GM23338 (cell line): Measurements from ENCODE around the gene CCDC178. TPM values are rescaled to one million over a fixed set of nuclear protein-coding genes. Genes with fewer than 3 reads are reported as not detected.

Experiments
- ATAC-seq: fragments of 200-7000 bp; cut with Tn5 transposase; 3 replicates; pipeline ENCODE4 v1.9.1; 2020
- DNase-seq: peaks from one replicate; pipeline ENCODE4 v3.0.0-alpha.2; 2015; ENCODE audit warnings: low spot score
- H2AFZ ChIP-seq: fragments of 200-600 bp; sonication (generic); 2 replicates; pipeline ENCODE4 v1.8.0; 2016; ENCODE audit warnings: antibody characterized with exemption, mild to moderate bottlenecking, moderate library complexity
- H3F3A ChIP-seq: fragments of 200-600 bp; sonication (generic); replicated peaks from 2 replicates; pipeline ENCODE4 v1.8.0; 2017; ENCODE audit warnings: antibody characterized with exemption, mixed run types, low read depth
- H3K27ac ChIP-seq: fragments of 200-600 bp; sonication (generic); 2 replicates; pipeline ENCODE4 v1.6.1; 2016; ENCODE audit warnings: low read depth
- H3K27me3 ChIP-seq: fragments of 200-600 bp; sonication (generic); 2 replicates; pipeline ENCODE4 v1.8.0; 2016; ENCODE audit warnings: mild to moderate bottlenecking, mixed run types, moderate library complexity; ENCODE audit not compliant: insufficient read depth
- H3K36me3 ChIP-seq: fragments of 200-600 bp; sonication (generic); 2 replicates; pipeline ENCODE4 v1.8.0; 2016; ENCODE audit warnings: mild to moderate bottlenecking; ENCODE audit not compliant: insufficient read depth
- H3K4me1 ChIP-seq: fragments of 200-600 bp; sonication (generic); 2 replicates; pipeline ENCODE4 v1.8.0; 2016; ENCODE audit warnings: mild to moderate bottlenecking, moderate library complexity; ENCODE audit not compliant: insufficient read depth
- H3K4me2 ChIP-seq: fragments of 200-600 bp; sonication (generic); 2 replicates; pipeline ENCODE4 v1.7.1; 2017; ENCODE audit warnings: mixed run types
- H3K4me3 ChIP-seq: fragments of 200-600 bp; sonication (generic); 2 replicates; pipeline ENCODE4 v1.6.1; 2016; ENCODE audit warnings: mixed run types
- H3K79me2 ChIP-seq: fragments of 200-600 bp; sonication (generic); replicated peaks from 2 replicates; pipeline ENCODE4 v1.8.0; 2017; ENCODE audit warnings: mild to moderate bottlenecking; ENCODE audit not compliant: insufficient read depth
- H3K9me2 ChIP-seq: fragments of 200-600 bp; sonication (generic); 2 replicates; pipeline ENCODE4 v1.8.0; 2017; ENCODE audit not compliant: insufficient read depth
- H4K20me1 ChIP-seq: fragments of 200-600 bp; sonication (generic); replicated peaks from 2 replicates; pipeline ENCODE4 v1.8.0; 2017; ENCODE audit warnings: mild to moderate bottlenecking; ENCODE audit not compliant: insufficient read depth
- H3K27ac Mint-ChIP-seq: 2 replicates; pipeline ENCODE4 v1.8.0; 2020; ENCODE audit warnings: inconsistent platforms, mild to moderate bottlenecking, moderate library complexity, mixed read lengths
- H3K27me3 Mint-ChIP-seq: 3 replicates; pipeline ENCODE4 v1.8.0; 2022; ENCODE audit warnings: low read depth, mild to moderate bottlenecking, moderate library complexity, mixed read lengths, inconsistent platforms; ENCODE audit not compliant: insufficient read depth, poor library complexity
- H3K36me3 Mint-ChIP-seq: 3 replicates; pipeline ENCODE4 v1.8.0; 2021; ENCODE audit warnings: low read depth, mild to moderate bottlenecking, inconsistent platforms, moderate library complexity, mixed read lengths
- H3K4me1 Mint-ChIP-seq: 3 replicates; pipeline ENCODE4 v1.8.0; 2020; ENCODE audit warnings: mild to moderate bottlenecking, inconsistent platforms, mixed read lengths
- H3K4me3 Mint-ChIP-seq: 3 replicates; pipeline ENCODE4 v1.8.0; 2021; ENCODE audit warnings: moderate library complexity, mild to moderate bottlenecking, inconsistent platforms, mixed read lengths
- H3K9me3 Mint-ChIP-seq: 3 replicates; pipeline ENCODE4 v1.8.0; 2020; ENCODE audit warnings: moderate library complexity, mild to moderate bottlenecking, inconsistent platforms, mixed read lengths
- CREB1 ChIP-seq: fragments of 250-450 bp; sonication (Bioruptor Pico); IDR thresholded peaks from 2 replicates; pipeline ENCODE4 v1.5.0; 2020; ENCODE audit warnings: low read depth, mild to moderate bottlenecking, moderate library complexity
- EZH2 ChIP-seq: fragments of 200-600 bp; sonication (generic); IDR thresholded peaks from one replicate; pipeline ENCODE4 v1.8.0; 2017; ENCODE audit warnings: antibody characterized with exemption, mild to moderate bottlenecking, low read depth; ENCODE audit not compliant: unreplicated experiment
- EZH2phosphoT487 ChIP-seq: fragments of 200-600 bp; sonication (generic); IDR thresholded peaks from one replicate; pipeline ENCODE4 v1.8.1; 2018; ENCODE audit warnings: antibody characterized with exemption; ENCODE audit not compliant: unreplicated experiment
- NANOG ChIP-seq: IDR thresholded peaks from 2 replicates; pipeline ENCODE4 v1.6.1; 2016; ENCODE audit warnings: antibody characterized with exemption, borderline replicate concordance
- POLR2AphosphoS5 ChIP-seq: IDR thresholded peaks from 2 replicates; pipeline ENCODE4 v1.6.1; 2016; ENCODE audit warnings: antibody characterized with exemption, low read depth
- STAT1 ChIP-seq: IDR thresholded peaks from one replicate; pipeline ENCODE4 v1.6.1; 2016; ENCODE audit warnings: antibody characterized with exemption; ENCODE audit not compliant: unreplicated experiment
- ZNF331 ChIP-seq: fragments of 250-450 bp; sonication (Bioruptor Pico); IDR thresholded peaks from 2 replicates; pipeline ENCODE4 v1.5.0; 2020; ENCODE audit warnings: low read depth, mild to moderate bottlenecking, moderate library complexity
- polyA plus RNA-seq: library from polyadenylated mRNA; unstranded; fragments of >200 nt; fragmentation: Nextera tagmentation; extraction: Ambion mirVana; gene quantifications from 2 replicates; pipeline ENCODE4 v1.2.1, GENCODE V29; 2016
- total RNA-seq: library from RNA; depleted of rRNA; stranded (reverse); fragments of >200 nt; shearing (Covaris generic); gene quantifications from 2 replicates; pipeline ENCODE4 v1.2.3, GENCODE V29; 2014
- TF ChIP-seq, protein P1 (sequence below): fragments of 250-450 bp; sonication (Bioruptor Pico); IDR thresholded peaks from 2 replicates; pipeline ENCODE4 v1.5.0; 2020; ENCODE audit warnings: mild to moderate bottlenecking, moderate library complexity
- TF ChIP-seq, protein P2 (sequence below): IDR thresholded peaks from one replicate; pipeline ENCODE4 v1.6.1; 2018; ENCODE audit warnings: antibody characterized with exemption; ENCODE audit not compliant: unreplicated experiment
- TF ChIP-seq, protein P3 (sequence below): IDR thresholded peaks from 2 replicates; pipeline ENCODE4 v1.6.1; 2016; ENCODE audit warnings: antibody characterized with exemption

CCDC178 gene
- total and polyA plus RNA-seq, 2 experiments from 2014 or later: 0.17 to 0.24 TPM

DNA sequence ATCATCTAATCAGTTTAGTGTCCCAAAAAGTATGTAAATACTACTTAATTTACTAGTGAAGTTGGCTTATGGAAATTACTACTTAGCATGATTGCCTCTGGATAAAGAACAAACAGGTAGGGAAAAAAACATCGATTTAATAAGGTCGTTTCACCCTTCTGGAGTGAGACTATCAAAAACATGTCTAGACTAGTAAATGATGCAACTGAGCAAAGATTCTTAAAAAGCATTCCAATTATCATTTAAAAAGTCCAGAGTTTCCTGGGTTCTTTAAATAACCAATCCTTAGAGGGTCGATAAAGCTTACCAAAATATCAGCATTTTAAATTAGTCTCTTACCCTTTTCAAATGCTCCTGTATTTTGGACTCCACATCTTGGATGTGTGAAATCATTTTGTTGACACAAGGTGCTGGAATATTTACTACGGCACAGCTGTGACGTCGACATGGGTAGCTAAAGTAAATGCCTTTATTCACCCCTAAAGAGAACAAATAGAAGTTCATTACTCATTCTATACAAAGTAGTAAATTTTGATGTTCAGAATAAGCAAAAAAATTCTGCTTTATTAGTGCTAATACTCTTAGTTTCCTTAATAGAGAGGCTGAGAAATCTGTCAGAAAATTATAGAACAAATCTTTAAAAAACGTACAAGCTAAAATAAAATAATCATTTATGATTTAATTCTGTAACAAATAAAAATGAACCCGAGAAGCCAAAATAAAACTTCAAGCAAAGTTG lies 70.6 kb downstream of the CCDC178 start (continued):
- TF ChIP-seq, protein P1, sequence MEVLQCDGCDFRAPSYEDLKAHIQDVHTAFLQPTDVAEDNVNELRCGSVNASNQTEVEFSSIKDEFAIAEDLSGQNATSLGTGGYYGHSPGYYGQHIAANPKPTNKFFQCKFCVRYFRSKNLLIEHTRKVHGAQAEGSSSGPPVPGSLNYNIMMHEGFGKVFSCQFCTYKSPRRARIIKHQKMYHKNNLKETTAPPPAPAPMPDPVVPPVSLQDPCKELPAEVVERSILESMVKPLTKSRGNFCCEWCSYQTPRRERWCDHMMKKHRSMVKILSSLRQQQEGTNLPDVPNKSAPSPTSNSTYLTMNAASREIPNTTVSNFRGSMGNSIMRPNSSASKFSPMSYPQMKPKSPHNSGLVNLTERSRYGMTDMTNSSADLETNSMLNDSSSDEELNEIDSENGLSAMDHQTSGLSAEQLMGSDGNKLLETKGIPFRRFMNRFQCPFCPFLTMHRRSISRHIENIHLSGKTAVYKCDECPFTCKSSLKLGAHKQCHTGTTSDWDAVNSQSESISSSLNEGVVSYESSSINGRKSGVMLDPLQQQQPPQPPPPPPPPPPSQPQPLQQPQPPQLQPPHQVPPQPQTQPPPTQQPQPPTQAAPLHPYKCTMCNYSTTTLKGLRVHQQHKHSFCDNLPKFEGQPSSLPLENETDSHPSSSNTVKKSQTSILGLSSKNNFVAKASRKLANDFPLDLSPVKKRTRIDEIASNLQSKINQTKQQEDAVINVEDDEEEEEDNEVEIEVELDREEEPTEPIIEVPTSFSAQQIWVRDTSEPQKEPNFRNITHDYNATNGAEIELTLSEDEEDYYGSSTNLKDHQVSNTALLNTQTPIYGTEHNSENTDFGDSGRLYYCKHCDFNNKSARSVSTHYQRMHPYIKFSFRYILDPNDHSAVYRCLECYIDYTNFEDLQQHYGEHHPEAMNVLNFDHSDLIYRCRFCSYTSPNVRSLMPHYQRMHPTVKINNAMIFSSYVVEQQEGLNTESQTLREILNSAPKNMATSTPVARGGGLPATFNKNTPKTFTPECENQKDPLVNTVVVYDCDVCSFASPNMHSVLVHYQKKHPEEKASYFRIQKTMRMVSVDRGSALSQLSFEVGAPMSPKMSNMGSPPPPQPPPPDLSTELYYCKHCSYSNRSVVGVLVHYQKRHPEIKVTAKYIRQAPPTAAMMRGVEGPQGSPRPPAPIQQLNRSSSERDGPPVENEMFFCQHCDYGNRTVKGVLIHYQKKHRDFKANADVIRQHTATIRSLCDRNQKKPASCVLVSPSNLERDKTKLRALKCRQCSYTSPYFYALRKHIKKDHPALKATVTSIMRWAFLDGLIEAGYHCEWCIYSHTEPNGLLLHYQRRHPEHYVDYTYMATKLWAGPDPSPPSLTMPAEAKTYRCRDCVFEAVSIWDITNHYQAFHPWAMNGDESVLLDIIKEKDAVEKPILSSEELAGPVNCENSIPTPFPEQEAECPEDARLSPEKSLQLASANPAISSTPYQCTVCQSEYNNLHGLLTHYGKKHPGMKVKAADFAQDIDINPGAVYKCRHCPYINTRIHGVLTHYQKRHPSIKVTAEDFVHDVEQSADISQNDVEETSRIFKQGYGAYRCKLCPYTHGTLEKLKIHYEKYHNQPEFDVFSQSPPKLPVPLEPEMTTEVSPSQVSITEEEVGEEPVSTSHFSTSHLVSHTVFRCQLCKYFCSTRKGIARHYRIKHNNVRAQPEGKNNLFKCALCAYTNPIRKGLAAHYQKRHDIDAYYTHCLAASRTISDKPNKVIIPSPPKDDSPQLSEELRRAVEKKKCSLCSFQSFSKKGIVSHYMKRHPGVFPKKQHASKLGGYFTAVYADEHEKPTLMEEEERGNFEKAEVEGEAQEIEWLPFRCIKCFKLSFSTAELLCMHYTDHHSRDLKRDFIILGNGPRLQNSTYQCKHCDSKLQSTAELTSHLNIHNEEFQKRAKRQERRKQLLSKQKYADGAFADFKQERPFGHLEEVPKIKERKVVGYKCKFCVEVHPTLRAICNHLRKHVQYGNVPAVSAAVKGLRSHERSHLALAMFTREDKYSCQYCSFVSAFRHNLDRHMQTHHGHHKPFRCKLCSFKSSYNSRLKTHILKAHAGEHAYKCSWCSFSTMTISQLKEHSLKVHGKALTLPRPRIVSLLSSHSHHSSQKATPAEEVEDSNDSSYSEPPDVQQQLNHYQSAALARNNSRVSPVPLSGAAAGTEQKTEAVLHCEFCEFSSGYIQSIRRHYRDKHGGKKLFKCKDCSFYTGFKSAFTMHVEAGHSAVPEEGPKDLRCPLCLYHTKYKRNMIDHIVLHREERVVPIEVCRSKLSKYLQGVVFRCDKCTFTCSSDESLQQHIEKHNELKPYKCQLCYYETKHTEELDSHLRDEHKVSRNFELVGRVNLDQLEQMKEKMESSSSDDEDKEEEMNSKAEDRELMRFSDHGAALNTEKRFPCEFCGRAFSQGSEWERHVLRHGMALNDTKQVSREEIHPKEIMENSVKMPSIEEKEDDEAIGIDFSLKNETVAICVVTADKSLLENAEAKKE (CRISPR knock-in tag): no peak
- TF ChIP-seq ZNF331 (CRISPR knock-in tag) (no peak), EZH2phosphoT487 (no peak), NANOG (no peak), CREB1 (CRISPR knock-in tag) (no peak)

DNA sequence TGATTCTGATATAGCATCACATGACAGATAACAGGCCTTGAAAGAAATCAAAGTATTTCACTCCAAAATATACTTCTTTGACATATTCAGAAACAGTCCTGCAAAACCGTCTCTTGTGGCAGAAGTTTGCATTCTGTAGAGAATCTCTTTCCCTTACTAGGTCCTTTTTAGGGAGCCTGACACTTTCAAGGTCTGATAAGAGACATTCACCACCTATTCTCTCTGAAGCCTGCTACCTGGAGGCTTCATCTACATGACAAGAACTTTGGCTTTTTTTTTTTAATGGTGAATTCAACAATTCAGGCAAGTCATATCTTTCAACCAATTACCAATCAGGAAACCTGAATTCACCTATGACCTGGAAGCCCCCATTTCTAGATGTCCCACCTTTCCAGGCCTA lies 83.8 kb downstream of the CCDC178 start:
- Histone ChIP-seq H3K27me3 (no peaks in the 10 kb centered on the region), H4K20me1 (no peaks in the 10 kb centered on the region), H3K4me1 (peaks cover 23% of the 10 kb centered on the region), H3K4me3 (no peak overlapping the region), H3K4me2 (peak overlapping the region; percentile 5; the same call in 1 of the 2 replicates), H3K36me3 (no peaks in the 10 kb centered on the region), H3F3A (no peaks in the 10 kb centered on the region), H2AFZ (no peak overlapping the region), H3K27ac (no peak overlapping the region), H3K9me2 (no peaks in the 10 kb centered on the region), H3K79me2 (no peaks in the 10 kb centered on the region)
- Mint-ChIP-seq H3K4me3 (no peak overlapping the region), H3K27ac (peak overlapping the region; percentile 79), H3K4me1 (peaks cover 21% of the 10 kb centered on the region), H3K36me3 (0 out of 3 replicates have a peak, but pooled peaks cover 4% of the 10 kb centered on the region), H3K9me3 (no peaks in the 10 kb centered on the region), H3K27me3 (peaks cover under 1% of the 10 kb centered on the region)
- DNase-seq (peak; percentile 44), ATAC-seq (peak; percentile 84)
- TF ChIP-seq, protein P2, sequence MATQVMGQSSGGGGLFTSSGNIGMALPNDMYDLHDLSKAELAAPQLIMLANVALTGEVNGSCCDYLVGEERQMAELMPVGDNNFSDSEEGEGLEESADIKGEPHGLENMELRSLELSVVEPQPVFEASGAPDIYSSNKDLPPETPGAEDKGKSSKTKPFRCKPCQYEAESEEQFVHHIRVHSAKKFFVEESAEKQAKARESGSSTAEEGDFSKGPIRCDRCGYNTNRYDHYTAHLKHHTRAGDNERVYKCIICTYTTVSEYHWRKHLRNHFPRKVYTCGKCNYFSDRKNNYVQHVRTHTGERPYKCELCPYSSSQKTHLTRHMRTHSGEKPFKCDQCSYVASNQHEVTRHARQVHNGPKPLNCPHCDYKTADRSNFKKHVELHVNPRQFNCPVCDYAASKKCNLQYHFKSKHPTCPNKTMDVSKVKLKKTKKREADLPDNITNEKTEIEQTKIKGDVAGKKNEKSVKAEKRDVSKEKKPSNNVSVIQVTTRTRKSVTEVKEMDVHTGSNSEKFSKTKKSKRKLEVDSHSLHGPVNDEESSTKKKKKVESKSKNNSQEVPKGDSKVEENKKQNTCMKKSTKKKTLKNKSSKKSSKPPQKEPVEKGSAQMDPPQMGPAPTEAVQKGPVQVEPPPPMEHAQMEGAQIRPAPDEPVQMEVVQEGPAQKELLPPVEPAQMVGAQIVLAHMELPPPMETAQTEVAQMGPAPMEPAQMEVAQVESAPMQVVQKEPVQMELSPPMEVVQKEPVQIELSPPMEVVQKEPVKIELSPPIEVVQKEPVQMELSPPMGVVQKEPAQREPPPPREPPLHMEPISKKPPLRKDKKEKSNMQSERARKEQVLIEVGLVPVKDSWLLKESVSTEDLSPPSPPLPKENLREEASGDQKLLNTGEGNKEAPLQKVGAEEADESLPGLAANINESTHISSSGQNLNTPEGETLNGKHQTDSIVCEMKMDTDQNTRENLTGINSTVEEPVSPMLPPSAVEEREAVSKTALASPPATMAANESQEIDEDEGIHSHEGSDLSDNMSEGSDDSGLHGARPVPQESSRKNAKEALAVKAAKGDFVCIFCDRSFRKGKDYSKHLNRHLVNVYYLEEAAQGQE: no peak
- TF ChIP-seq EZH2phosphoT487: no peak
- no peak for TF ChIP-seq POLR2AphosphoS5
- TF ChIP-seq EZH2: no peak
- no peak for TF ChIP-seq STAT1
- TF ChIP-seq, protein P3, sequence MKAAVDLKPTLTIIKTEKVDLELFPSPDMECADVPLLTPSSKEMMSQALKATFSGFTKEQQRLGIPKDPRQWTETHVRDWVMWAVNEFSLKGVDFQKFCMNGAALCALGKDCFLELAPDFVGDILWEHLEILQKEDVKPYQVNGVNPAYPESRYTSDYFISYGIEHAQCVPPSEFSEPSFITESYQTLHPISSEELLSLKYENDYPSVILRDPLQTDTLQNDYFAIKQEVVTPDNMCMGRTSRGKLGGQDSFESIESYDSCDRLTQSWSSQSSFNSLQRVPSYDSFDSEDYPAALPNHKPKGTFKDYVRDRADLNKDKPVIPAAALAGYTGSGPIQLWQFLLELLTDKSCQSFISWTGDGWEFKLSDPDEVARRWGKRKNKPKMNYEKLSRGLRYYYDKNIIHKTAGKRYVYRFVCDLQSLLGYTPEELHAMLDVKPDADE: no peak
